Endothelial cell of umbilical vein (primary cell): ENCODE measurements around the gene SPRED2. TPM values are rescaled to one million over a fixed set of nuclear protein-coding genes. Genes with fewer than 3 reads are reported as not detected.

ENCODE experiments used
- BruUV-seq: library from RNA; stranded (reverse); fragments of 400-500 nt; replicated peaks from 2 replicates; lab custom pipeline; 2021; lab: Mats Ljungman, UMichigan
- CTCF ChIA-PET: fragments of 300-600, 350-600 bp; sonication (Branson Sonifier 250); formaldehyde crosslinking; loops from one replicate; lab custom pipeline; 2021; ENCODE audit warnings: antibody characterized with exemption, inconsistent platforms; lab: Charles Lee
- POLR2A ChIA-PET: fragments of 300-600, 350-600 bp; sonication (Branson Sonifier 250); formaldehyde crosslinking; loops from one replicate; lab custom pipeline; 2021; ENCODE audit warnings: antibody characterized with exemption, inconsistent platforms; lab: Charles Lee
- DNase-seq: peaks from one replicate; pipeline ENCODE4 v3.0.0-alpha.2; 2011; ENCODE audit warnings: low read depth, low spot score
- FAIRE-seq: peaks from 2 replicates; lab custom pipeline; 2011; peaks lifted over from hg19 to GRCh38; lab: Jason Lieb, UNC
- H2AFZ ChIP-seq: 2 replicates; pipeline ENCODE4 v1.6.0; 2012; ENCODE audit warnings: low read depth, low read length, control low read depth, inconsistent platforms
- H3K27ac ChIP-seq: 2 replicates; pipeline ENCODE4 v1.5.1; 2011; ENCODE audit warnings: low read depth, mild to moderate bottlenecking, control low read depth, low read length, moderate library complexity; ENCODE audit not compliant: insufficient read depth
- H3K27me3 ChIP-seq, 2 experiments: 2 replicates each; pipeline versions ENCODE4 v1.6.0 to v1.6.1; 2011; ENCODE audit warnings: low read length in 2 of 2, mixed read lengths in 1 of 2; ENCODE audit not compliant: control insufficient read depth in 2 of 2, insufficient read depth in 2 of 2
- H3K36me3 ChIP-seq, 2 experiments: 2 replicates in 1 of 2; 3 replicates in 1 of 2; pipeline ENCODE4 v1.5.1; 2011; ENCODE audit warnings: low read length in 2 of 2, mild to moderate bottlenecking in 1 of 2, moderate library complexity in 1 of 2; ENCODE audit not compliant: control insufficient read depth in 2 of 2, insufficient read depth in 2 of 2; ENCODE audit errors: extremely low read depth in 1 of 2
- H3K4me1 ChIP-seq: 3 replicates; pipeline ENCODE4 v1.5.1; 2011; ENCODE audit warnings: mild to moderate bottlenecking, low read length; ENCODE audit not compliant: control insufficient read depth, insufficient read depth; ENCODE audit errors: extremely low read depth
- H3K4me2 ChIP-seq: 2 replicates; pipeline ENCODE4 v1.6.1; 2011; ENCODE audit warnings: low read length, control low read depth, mixed read lengths; ENCODE audit not compliant: insufficient read depth
- H3K4me3 ChIP-seq, 3 experiments: fragments of 200-600 bp in 1 of 3; sonication (generic), shearing (Covaris generic) in 1 of 3; replicated peaks in 1 of 3; 2 replicates each; pipeline ENCODE4 v1.5.1; 2011 to 2016; ENCODE audit warnings: control low read depth in 3 of 3, low read length in 3 of 3, mild to moderate bottlenecking in 2 of 3, inconsistent platforms in 1 of 3, low read depth in 1 of 3, moderate library complexity in 1 of 3; ENCODE audit not compliant: insufficient read depth in 1 of 3
- H3K79me2 ChIP-seq: 2 replicates; pipeline ENCODE4 v1.6.0; 2012; ENCODE audit warnings: low read length, inconsistent platforms; ENCODE audit not compliant: control insufficient read depth, insufficient read depth
- H3K9ac ChIP-seq: replicated peaks from 2 replicates; pipeline ENCODE3; 2011; ENCODE audit warnings: low read length, control low read depth; ENCODE audit not compliant: insufficient read depth; ENCODE audit errors: extremely low read depth
- H3K9me1 ChIP-seq: replicated peaks from 3 replicates; pipeline ENCODE4 v1.6.0; 2011; ENCODE audit warnings: mild to moderate bottlenecking, low read length; ENCODE audit not compliant: control insufficient read depth, insufficient read depth; ENCODE audit errors: extremely low read depth
- H3K9me3 ChIP-seq: replicated peaks from 2 replicates; pipeline ENCODE4 v1.5.1; 2012; ENCODE audit warnings: low read length, inconsistent platforms; ENCODE audit not compliant: control insufficient read depth, insufficient read depth
- H4K20me1 ChIP-seq: replicated peaks from 2 replicates; pipeline ENCODE3; 2011; ENCODE audit warnings: mild to moderate bottlenecking, low read length; ENCODE audit not compliant: control insufficient read depth, insufficient read depth; ENCODE audit errors: extremely low read depth
- EZH2 ChIP-seq: IDR thresholded peaks from 2 replicates; pipeline ENCODE4 v1.6.1; 2012; ENCODE audit warnings: borderline replicate concordance, low read depth, mild to moderate bottlenecking, moderate library complexity, low read length, inconsistent platforms; ENCODE audit not compliant: severe bottlenecking
- FOS ChIP-seq: IDR thresholded peaks from 2 replicates; pipeline ENCODE4 v1.6.1; 2011; ENCODE audit warnings: mild to moderate bottlenecking, low read length, moderate library complexity, borderline replicate concordance; ENCODE audit not compliant: insufficient read depth
- GATA2 ChIP-seq: IDR thresholded peaks from 2 replicates; pipeline ENCODE4 v1.7.0; 2011; ENCODE audit warnings: low read depth, mild to moderate bottlenecking, moderate library complexity, mixed read lengths, low read length; ENCODE audit not compliant: insufficient read length, insufficient read depth
- JUN ChIP-seq: IDR thresholded peaks from 2 replicates; pipeline ENCODE4 v1.6.1; 2011; ENCODE audit warnings: borderline replicate concordance, low read depth; ENCODE audit not compliant: insufficient read length, insufficient read depth
- MAX ChIP-seq: IDR thresholded peaks from 2 replicates; pipeline ENCODE4 v1.6.1; 2011; ENCODE audit not compliant: insufficient read depth, insufficient read length
- MYC ChIP-seq: IDR thresholded peaks from one replicate; pipeline ENCODE4 v1.6.1; 2011; ENCODE audit warnings: mild to moderate bottlenecking, low read depth, low read length
- POLR2A ChIP-seq: IDR thresholded peaks from 2 replicates; pipeline ENCODE4 v1.6.1; 2012; ENCODE audit warnings: low read depth, mild to moderate bottlenecking, control low read depth, low read length
- dilution Hi-C: fragments of 300-500 bp; cut with MboI; formaldehyde crosslinking; loops from one replicate; pipeline ENCODE4 v1.15.0; 2019; ENCODE audit warnings: low sequenced_read_pairs; ENCODE audit not compliant: extremely low pct_ligation_motif_present
- intact Hi-C: fragments of 100-400 bp; cut with micrococcal nuclease; formaldehyde crosslinking; loops from one replicate; pipeline ENCODE4 v1.10.0; 2022
- polyA plus RNA-seq, 4 experiments: library from polyadenylated mRNA; depleted of rRNA in 3 of 4; stranded (reverse) in 3 of 4; unstranded in 1 of 4; fragments of >200 nt; gene quantifications; 2 replicates each; pipeline versions ENCODE4 v1.2.1 to v1.2.3, GENCODE V29; 2011 to 2012; ENCODE audit warnings: missing spikeins in 1 of 4
- total RNA-seq: library from RNA; stranded (reverse); gene quantifications from 2 replicates; pipeline ENCODE4 v1.2.3, GENCODE V29; 2021

Gene SPRED2
- total and polyA plus RNA-seq, 2 donors (not counting 3 experiments of a cell fraction or from before 2014, with no cell fraction given) = 3.6 to 9.6 TPM

- POLR2A ChIA-PET = no interaction called here
- BruUV-seq = no TSS peak
- Histone ChIP-seq H3K36me3 (no peaks in the 10 kb centered on the region), H3K4me3 (no peak overlapping the region), H3K9me1 (no peaks in the 10 kb centered on the region), H3K27ac (no peak overlapping the region), H3K4me2 (no peak overlapping the region), H2AFZ (no peak overlapping the region), H3K79me2 (no peaks in the 10 kb centered on the region), H3K9me3 (no peaks in the 10 kb centered on the region), H3K4me1 (peaks cover 26% of the 10 kb centered on the region), H3K27me3 (peaks cover 60 to 63% of the 10 kb centered on the region in 2 experiments), H4K20me1 (peaks cover 2% of the 10 kb centered on the region), H3K9ac (no peak overlapping the region)
- TF ChIP-seq GATA2 (no peak), JUN (no peak), POLR2A (no peak), MAX (no peak)
- CTCF ChIA-PET = interaction anchor here (1.9 kb wide), 1 partner anchor 9 kb away, joined by 8 read pairs; no protein-coding TSS in a partner anchor
- no peak for DNase-seq
- dilution Hi-C loops (no loop called here), intact Hi-C loops (no loop called here)
- FAIRE-seq = no peak
Measured at GRCh38 chr2:65382323-65382722, 50.1 kb downstream of the SPRED2 start.

- no peak overlapping the region for H3K4me3 ChIP-seq
- DNase-seq = no peak
- H3K79me2 ChIP-seq = no peaks in the 10 kb centered on the region
- TF ChIP-seq EZH2 = no peak
- TF ChIP-seq FOS = no peak
- no peak for TF ChIP-seq JUN
- TF ChIP-seq MYC = no peak
- H3K9me3 ChIP-seq = no peaks in the 10 kb centered on the region
- dilution Hi-C loops (no loop called here), intact Hi-C loops (no loop called here)
- POLR2A ChIA-PET = no interaction called here
- no peak overlapping the region for H2AFZ ChIP-seq
- H3K9me1 ChIP-seq = no peaks in the 10 kb centered on the region
- peaks cover 28% of the 10 kb centered on the region for H3K4me1 ChIP-seq
- FAIRE-seq = no peak
- no peak overlapping the region for H3K9ac ChIP-seq
- BruUV-seq = no TSS peak
- no peak overlapping the region for H3K27ac ChIP-seq
- CTCF ChIA-PET = no interaction called here
- no peak overlapping the region for H3K4me2 ChIP-seq
- H4K20me1 ChIP-seq = peaks cover 2% of the 10 kb centered on the region
- peaks cover 53 to 60% of the 10 kb centered on the region in 2 experiments for H3K27me3 ChIP-seq
- no peaks in the 10 kb centered on the region for H3K36me3 ChIP-seq
Measured at GRCh38 chr2:65381607-65382051, 50.8 kb downstream of the SPRED2 start.
